Activated T-cell treated with anti-CD3 and anti-CD28 coated beads, Interleukin-2, amount 50 U/mL, for 24 hours (primary cell): ENCODE data around the gene HMOX2.

ENCODE experiments used
- DNase-seq: peaks from one replicate; pipeline ENCODE4 v3.0.0-alpha.2; 2020
- H3K27ac Mint-ChIP-seq: 2 replicates; pipeline ENCODE4 v1.8.0; 2020; ENCODE audit warnings: mild to moderate bottlenecking, mixed read lengths
- H3K27me3 Mint-ChIP-seq: 2 replicates; pipeline ENCODE4 v1.8.0; 2020; ENCODE audit warnings: mixed read lengths
- H3K36me3 Mint-ChIP-seq: 2 replicates; pipeline ENCODE4 v1.8.0; 2020; ENCODE audit warnings: low read depth, mixed read lengths
- H3K4me1 Mint-ChIP-seq: 2 replicates; pipeline ENCODE4 v1.8.0; 2020; ENCODE audit warnings: low read depth, mixed read lengths
- H3K4me3 Mint-ChIP-seq: 2 replicates; pipeline ENCODE4 v1.8.0; 2020; ENCODE audit warnings: mild to moderate bottlenecking, moderate library complexity, mixed read lengths
- H3K9me3 Mint-ChIP-seq: 2 replicates; pipeline ENCODE4 v1.8.0; 2020; ENCODE audit warnings: mixed read lengths

HMOX2 gene

DNA sequence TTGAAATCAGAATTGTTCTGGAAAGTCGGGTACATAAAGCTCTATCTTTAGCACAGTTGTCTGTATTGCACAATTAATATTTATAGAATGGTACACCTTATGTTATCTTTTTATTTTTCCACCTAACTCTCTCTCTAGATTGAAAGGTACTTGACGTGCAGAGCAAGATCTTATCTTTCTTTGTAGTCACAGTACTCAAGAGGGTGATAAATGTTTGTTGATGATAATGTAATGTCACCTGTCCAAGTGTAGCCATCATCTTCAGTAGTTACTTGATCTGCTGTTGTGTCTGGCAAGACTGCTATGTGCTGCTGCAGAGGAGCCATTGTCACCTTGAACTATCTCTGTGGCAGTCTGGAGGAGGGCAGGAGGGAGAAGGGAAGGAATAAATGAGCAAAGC lies 5.3 kb downstream of the HMOX2 start:
- H3K4me3 Mint-ChIP-seq, result no peak overlapping the region
- H3K27ac Mint-ChIP-seq, result peak overlapping the region; percentile 79
- no peaks in the 10 kb centered on the region for H3K9me3 Mint-ChIP-seq
- peaks cover 49% of the 10 kb centered on the region for H3K4me1 Mint-ChIP-seq
- DNase-seq, result no peak
- peaks cover 67% of the 10 kb centered on the region for H3K36me3 Mint-ChIP-seq
- H3K27me3 Mint-ChIP-seq, result no peaks in the 10 kb centered on the region

DNA sequence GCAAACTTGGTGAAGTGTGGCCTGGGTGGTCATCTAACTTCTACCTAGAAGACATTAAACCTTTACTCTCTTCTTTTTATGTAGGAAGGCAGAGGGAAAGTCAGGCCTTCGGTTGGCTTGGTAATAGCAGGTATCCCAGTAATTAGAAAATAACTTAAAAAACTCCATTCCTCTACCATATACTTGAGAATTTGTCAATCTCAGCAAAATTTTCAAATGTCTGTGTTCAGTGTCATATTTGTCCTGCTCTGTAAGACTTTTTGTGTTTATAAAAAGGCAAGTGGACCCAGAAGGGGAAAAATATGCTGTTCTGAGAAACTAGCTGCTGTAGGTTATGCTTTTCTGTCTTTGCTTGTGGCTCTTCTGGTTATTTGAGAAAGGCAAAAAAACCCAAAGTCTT lies 5.8 kb downstream of the HMOX2 start:
- peaks cover 69% of the 10 kb centered on the region for H3K36me3 Mint-ChIP-seq
- peak overlapping the region; percentile 79 for H3K27ac Mint-ChIP-seq
- H3K4me1 Mint-ChIP-seq, result peaks cover 53% of the 10 kb centered on the region
- no peaks in the 10 kb centered on the region for H3K9me3 Mint-ChIP-seq
- no peak for DNase-seq
- no peaks in the 10 kb centered on the region for H3K27me3 Mint-ChIP-seq
- H3K4me3 Mint-ChIP-seq, result no peak overlapping the region

DNA sequence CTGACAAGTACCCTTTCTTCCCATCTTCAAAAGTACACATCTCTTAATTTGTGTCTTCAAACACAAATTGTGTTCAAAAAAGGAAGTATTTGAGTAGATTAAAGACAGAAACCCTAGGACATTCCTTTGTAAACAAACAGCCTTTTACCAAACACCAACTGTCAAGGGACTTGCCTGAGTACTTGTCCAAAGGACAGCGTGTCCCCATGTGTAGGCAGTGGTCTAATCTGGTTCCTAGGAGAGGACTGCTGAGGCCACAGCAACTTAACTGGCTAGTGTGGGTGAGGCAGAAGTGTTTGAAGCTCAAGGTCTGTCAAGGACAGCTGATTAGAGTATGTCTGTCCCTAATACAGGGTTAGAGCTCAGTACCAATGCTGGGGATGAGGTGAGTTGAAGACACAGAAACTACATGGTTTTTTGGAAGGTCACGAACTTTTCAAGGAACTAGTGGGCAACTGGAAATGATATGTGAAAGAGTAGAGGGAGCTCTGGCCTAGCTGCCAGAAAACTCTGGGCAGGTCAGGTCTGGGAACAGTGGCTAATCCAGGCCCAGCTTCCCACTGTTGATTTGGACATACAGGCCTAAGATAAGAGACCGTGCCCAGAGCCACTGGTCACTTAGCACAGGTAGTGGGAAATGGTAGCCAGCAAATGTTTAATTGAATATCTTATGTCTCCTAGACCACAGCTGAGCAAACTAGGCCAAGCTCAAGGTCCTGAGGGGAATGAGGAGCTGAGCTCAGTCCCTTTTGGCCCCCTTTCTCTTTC lies 10.1 kb downstream of the HMOX2 start:
- H3K27me3 Mint-ChIP-seq, result no peaks in the 10 kb centered on the region
- no peak for DNase-seq
- peak overlapping the region; percentile 89 for H3K27ac Mint-ChIP-seq
- H3K4me3 Mint-ChIP-seq, result no peak overlapping the region
- peaks cover 88% of the 10 kb centered on the region for H3K36me3 Mint-ChIP-seq
- H3K9me3 Mint-ChIP-seq, result no peaks in the 10 kb centered on the region
- H3K4me1 Mint-ChIP-seq, result peaks cover 70% of the 10 kb centered on the region

DNA sequence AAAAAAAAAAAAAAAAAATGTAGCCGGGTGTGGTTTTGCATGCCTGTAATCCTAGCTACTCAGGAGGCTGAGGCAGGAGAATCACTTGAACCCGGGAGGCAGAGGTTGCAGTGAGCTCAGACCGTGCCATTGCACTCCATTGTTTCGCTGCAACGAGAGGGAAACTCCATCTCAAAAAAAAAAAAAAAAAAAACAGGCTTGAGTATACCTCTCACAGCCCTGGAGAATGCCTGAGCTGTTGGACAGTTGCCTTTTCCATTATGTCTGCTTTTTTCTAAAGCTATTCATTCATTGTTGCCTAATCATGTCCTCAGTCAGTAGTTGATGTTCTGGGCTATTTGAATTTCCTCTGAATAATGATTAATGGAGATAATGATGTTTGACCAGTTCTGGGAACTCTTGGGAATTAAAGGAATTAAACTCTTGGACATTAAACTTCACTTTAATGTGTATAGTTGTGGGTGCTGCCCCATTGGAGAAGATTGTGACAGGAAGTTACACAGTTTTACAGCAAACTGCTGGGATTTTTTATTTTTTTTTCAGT lies 11.8 kb downstream of the HMOX2 start:
- H3K4me1 Mint-ChIP-seq, result peaks cover 63% of the 10 kb centered on the region
- no peaks in the 10 kb centered on the region for H3K9me3 Mint-ChIP-seq
- no peak overlapping the region for H3K4me3 Mint-ChIP-seq
- peak overlapping the region; percentile 89 for H3K27ac Mint-ChIP-seq
- no peaks in the 10 kb centered on the region for H3K27me3 Mint-ChIP-seq
- H3K36me3 Mint-ChIP-seq, result peaks cover 83% of the 10 kb centered on the region
- DNase-seq, result no peak

DNA sequence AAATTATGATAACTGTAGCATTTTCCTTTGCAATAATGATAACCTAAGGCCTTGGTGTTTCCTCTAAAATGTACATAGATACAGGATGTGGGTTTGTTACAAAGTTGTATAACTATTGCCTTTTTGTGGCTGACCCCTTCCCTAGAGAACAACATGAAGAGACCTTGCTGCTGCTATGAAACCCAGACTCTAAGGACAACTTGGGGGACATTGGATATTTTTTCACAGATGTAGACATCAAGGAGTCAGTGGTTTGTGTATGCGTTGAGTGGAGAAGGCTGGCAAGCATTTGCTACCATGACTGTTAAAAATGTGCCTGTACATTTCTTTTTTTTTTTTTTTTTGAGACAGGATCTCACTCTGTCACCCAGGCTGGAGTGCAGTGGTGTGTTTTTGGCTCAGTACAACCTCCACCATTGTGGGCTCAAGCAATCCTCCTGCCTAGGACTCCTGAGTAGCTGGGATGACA lies 12.3 kb downstream of the HMOX2 start:
- no peak for DNase-seq
- Mint-ChIP-seq H3K4me1 (peaks cover 68% of the 10 kb centered on the region), H3K4me3 (no peak overlapping the region)

DNA sequence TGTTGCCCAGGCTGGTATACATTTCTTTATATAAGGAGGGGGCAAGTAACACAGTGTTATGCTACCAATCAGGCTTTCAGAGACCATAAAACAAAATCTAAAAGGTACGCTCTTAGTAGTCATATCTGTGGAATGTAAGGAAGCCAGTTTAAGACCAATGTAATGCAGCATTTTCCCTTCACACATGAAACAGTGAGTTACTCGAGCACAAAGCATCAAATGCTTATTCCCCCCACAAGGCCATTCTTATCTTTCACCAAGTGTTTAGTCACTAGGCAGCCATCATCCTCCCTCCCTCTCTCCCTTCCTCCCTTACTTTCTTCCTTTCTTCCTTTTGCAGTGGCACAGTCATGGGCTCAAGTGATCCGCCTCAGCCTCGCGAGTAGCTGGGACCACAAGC lies 12.8 kb downstream of the HMOX2 start:
- H3K36me3 Mint-ChIP-seq, result peaks cover 80% of the 10 kb centered on the region
- H3K9me3 Mint-ChIP-seq, result no peaks in the 10 kb centered on the region
- H3K4me3 Mint-ChIP-seq, result no peak overlapping the region
- peak overlapping the region; percentile 89 for H3K27ac Mint-ChIP-seq
- H3K27me3 Mint-ChIP-seq, result no peaks in the 10 kb centered on the region
- H3K4me1 Mint-ChIP-seq, result peaks cover 72% of the 10 kb centered on the region
- no peak for DNase-seq

More for the DNA sequence above, 12.3 kb downstream of the HMOX2 start:
- Mint-ChIP-seq H3K27me3 (no peaks in the 10 kb centered on the region), H3K9me3 (no peaks in the 10 kb centered on the region), H3K27ac (peak overlapping the region; percentile 89), H3K36me3 (peaks cover 84% of the 10 kb centered on the region)

DNA sequence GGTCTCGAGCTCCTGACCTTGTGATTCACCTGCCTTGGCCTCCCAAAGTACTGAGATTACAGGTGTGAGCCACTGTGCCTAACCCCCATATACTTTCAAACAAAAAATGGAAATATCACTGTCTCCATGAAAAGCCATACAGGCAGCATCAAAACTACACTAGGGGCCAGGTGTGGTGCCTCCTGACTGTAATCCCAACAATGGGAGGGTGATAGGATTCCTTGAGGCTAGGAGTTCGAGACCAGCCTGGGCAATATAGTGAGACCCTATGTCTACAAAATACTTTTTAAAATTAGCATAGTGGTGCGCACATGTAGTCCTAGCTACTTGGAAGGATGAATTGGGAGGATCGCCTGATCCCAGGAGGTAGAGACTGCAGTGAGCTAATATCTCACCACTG lies 15.7 kb downstream of the HMOX2 start:
- Mint-ChIP-seq H3K4me3 (no peak overlapping the region), H3K27me3 (no peaks in the 10 kb centered on the region), H3K9me3 (no peaks in the 10 kb centered on the region), H3K4me1 (peaks cover 83% of the 10 kb centered on the region), H3K36me3 (peaks cover 71% of the 10 kb centered on the region), H3K27ac (peak overlapping the region; percentile 71)
- DNase-seq, result no peak

DNA sequence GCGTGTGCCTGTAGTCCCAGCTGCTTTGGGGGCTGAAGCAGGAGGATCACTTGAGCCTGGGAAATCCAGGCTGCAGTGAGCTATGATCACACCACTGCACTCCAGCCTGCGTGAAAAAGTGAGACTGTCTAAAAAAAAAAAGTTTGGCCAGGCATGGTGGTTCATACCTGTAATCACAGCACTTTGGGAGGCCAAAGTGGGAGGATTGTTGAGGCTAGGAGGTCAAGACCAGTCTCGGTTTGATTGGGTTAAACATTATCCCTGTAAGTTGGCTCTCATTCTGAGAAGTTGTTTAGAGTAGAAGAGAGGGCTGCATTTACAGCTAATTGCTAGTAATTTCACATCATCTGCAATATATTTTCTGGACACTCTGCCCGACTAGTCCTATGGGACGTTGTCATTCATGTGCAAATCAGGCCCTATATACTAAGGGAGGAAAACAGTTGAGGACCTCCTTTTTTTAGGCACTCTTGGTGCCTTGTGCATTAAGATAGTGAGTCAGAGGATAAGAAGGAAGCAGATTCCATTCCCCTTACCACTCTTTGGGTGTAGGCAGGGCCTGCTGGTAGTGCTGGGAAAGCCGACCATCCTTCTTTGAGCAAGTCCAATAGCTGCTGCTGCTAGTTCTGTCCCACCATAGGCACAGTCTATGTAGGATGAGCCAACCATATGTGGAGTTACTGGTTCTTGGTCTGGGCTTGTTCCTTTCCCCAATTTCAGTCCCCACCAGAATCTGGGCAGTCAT lies 18.7 kb downstream of the HMOX2 start:
- DNase-seq, result no peak
- no peaks in the 10 kb centered on the region for H3K27me3 Mint-ChIP-seq
- H3K36me3 Mint-ChIP-seq, result peaks cover 72% of the 10 kb centered on the region
- H3K27ac Mint-ChIP-seq, result peak overlapping the region; percentile 44
- no peaks in the 10 kb centered on the region for H3K9me3 Mint-ChIP-seq
- H3K4me3 Mint-ChIP-seq, result no peak overlapping the region
- H3K4me1 Mint-ChIP-seq, result peaks cover 86% of the 10 kb centered on the region

DNA sequence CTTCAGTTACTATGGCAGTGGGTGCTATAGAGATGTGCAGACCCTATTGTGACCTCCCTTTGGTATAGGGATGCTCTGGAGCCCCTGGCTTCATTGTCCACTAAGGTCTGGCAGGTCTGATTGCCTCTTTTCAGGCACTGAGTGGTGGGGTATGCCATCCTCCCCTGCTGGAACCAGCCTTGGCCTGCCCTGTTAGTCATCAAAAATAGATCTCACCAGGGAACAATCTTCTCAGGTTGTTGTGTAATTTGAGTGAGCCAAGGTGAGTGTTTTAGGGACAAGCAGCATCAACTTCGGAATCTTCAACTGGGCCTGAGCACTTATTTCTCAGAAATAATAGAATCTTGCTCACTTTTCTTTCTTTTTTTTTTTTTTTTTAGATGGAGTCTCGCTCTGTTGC lies 19.6 kb downstream of the HMOX2 start:
- peak overlapping the region; percentile 69 for H3K27ac Mint-ChIP-seq
- peaks cover 86% of the 10 kb centered on the region for H3K4me1 Mint-ChIP-seq
- H3K27me3 Mint-ChIP-seq, result no peaks in the 10 kb centered on the region
- no peak overlapping the region for H3K4me3 Mint-ChIP-seq
- no peaks in the 10 kb centered on the region for H3K9me3 Mint-ChIP-seq
- H3K36me3 Mint-ChIP-seq, result peaks cover 67% of the 10 kb centered on the region
- no peak for DNase-seq

DNA sequence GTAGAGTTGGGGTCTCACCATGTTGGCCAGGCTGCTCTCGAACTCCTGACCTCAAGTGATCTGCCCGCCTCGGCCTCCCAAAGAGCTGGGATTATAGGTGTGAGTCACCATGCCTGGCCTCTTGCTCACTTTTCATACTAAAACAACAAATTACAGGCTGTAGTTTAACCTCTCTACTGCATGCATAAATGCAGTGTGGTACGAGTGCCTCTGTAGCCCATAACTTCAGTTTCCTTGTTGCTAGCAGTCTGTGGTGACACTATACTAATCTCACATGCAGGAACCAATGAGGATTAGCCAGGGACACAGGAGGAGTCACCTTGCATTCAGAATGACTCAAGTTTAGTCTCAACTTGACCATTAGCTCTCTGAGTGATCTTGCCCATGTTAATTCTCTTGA lies 20.1 kb downstream of the HMOX2 start:
- Mint-ChIP-seq H3K9me3 (no peaks in the 10 kb centered on the region), H3K4me3 (no peak overlapping the region), H3K4me1 (peaks cover 86% of the 10 kb centered on the region), H3K36me3 (peaks cover 64% of the 10 kb centered on the region), H3K27me3 (no peaks in the 10 kb centered on the region), H3K27ac (peak overlapping the region; percentile 69)
- no peak for DNase-seq

DNA sequence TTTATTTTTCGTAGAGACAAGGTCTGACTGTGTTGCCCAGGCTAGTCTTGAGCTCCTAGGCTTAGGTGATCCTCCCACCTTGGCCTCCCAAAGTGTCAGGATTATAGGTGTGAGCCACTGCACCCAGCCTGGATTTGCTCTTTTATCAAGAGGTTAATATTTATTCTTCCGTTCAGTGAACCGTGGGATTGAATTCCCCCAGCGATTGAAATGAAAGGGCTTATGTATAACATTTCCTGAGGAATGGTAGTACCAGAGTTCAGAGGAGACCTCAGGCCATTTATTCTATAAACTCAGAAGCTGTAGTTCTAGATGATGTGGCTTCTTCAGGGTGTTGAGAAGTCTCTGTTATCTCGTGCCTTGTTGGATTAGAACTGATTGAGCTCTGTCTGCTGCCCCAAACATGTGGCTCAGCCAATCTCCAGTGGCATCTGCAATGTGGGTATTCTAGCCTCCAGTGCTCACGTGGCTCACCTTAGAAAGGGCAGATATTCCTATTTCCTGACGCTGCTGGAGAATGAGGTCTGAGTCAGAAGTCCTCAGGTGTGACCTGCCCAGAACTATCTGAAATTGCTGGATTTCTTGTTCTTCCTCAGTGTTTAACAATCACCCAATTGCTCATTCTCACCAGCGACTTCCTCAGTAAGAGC lies 22.5 kb downstream of the HMOX2 start:
- Mint-ChIP-seq H3K4me3 (no peak overlapping the region), H3K36me3 (peaks cover 55% of the 10 kb centered on the region), H3K9me3 (no peaks in the 10 kb centered on the region), H3K4me1 (peaks cover 89% of the 10 kb centered on the region), H3K27me3 (no peaks in the 10 kb centered on the region), H3K27ac (peak overlapping the region; percentile 71)
- no peak for DNase-seq

DNA sequence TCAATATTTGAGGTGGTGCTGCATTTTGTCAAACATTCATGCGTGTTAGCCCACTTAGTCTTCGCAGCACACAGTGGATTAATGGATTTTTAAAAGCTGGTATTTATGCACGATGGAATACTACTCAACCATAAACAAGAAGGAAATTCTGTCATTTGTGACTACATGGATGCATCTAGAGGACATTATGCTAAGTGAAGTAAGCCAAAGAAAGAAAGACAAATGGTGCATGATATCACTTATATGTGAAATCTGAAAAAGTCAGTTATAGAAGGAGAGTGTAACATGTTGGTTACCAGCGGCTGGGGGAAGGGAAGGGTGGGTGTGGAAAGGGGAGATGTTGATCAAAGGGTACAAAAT lies 23.0 kb downstream of the HMOX2 start:
- no peak overlapping the region for H3K4me3 Mint-ChIP-seq
- peak overlapping the region; percentile 71 for H3K27ac Mint-ChIP-seq
- H3K27me3 Mint-ChIP-seq, result no peaks in the 10 kb centered on the region
- peaks cover 90% of the 10 kb centered on the region for H3K4me1 Mint-ChIP-seq
- no peak for DNase-seq
- no peaks in the 10 kb centered on the region for H3K9me3 Mint-ChIP-seq
- peaks cover 54% of the 10 kb centered on the region for H3K36me3 Mint-ChIP-seq

DNA sequence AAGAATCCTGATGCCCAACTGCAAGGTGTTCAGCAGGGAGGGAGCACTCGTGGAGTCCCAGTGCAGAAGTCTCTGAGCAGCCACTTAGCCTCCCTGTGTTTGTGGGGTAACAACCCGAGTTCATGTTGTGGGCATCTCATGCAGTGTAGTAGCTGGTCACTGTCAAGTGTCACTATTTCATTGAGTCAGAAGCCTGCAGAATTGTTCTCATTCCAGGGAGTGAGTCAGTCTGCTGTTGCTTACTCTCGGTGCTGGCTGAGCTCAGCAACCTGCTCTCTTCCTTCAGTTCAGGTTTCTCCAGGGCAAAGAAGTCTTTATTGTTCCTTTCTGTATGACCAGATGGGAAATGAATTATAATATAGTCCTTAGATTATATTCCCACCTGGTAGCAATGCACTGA lies 24.1 kb downstream of the HMOX2 start:
- peak overlapping the region; percentile 84 for H3K27ac Mint-ChIP-seq
- no peaks in the 10 kb centered on the region for H3K9me3 Mint-ChIP-seq
- peaks cover 88% of the 10 kb centered on the region for H3K4me1 Mint-ChIP-seq
- no peaks in the 10 kb centered on the region for H3K27me3 Mint-ChIP-seq
- no peak overlapping the region for H3K4me3 Mint-ChIP-seq
- H3K36me3 Mint-ChIP-seq, result peaks cover 52% of the 10 kb centered on the region
- DNase-seq, result no peak

DNA sequence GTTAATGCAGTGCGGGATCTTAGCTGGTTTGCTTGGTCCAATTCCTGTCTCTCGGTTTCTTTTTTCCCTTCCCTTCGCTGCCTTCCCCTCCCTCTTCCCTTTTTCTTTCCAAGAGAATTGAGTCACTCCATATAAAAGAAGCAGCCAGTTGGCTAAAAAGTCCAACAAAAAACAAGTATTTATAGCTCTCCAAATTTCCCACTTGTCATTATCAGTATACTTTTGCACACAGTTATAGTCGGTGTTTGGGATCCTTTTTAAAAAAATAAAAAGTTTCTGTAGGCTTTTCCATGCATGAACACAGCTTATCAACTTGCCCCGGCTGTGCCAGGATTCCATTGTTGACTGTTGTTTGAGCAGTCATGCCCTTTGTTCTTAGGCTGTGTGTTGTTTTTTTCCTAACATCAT lies 24.9 kb downstream of the HMOX2 start:
- H3K4me3 Mint-ChIP-seq, result no peak overlapping the region

More for the DNA sequence above, 24.9 kb downstream of the HMOX2 start:
- Mint-ChIP-seq H3K27ac (peak overlapping the region; percentile 84), H3K4me1 (peaks cover 88% of the 10 kb centered on the region), H3K27me3 (no peaks in the 10 kb centered on the region), H3K9me3 (no peaks in the 10 kb centered on the region), H3K36me3 (peaks cover 52% of the 10 kb centered on the region)
- DNase-seq, result no peak
